GM21619 (cell line): ENCODE results near the gene SPINK5.

Experiments used
- ATAC-seq: cut with Tn5 transposase; IDR thresholded peaks from one replicate; pipeline ENCODE4 v1.9.1; 2021; ENCODE audit not compliant: unreplicated experiment

SPINK5 gene

DNA sequence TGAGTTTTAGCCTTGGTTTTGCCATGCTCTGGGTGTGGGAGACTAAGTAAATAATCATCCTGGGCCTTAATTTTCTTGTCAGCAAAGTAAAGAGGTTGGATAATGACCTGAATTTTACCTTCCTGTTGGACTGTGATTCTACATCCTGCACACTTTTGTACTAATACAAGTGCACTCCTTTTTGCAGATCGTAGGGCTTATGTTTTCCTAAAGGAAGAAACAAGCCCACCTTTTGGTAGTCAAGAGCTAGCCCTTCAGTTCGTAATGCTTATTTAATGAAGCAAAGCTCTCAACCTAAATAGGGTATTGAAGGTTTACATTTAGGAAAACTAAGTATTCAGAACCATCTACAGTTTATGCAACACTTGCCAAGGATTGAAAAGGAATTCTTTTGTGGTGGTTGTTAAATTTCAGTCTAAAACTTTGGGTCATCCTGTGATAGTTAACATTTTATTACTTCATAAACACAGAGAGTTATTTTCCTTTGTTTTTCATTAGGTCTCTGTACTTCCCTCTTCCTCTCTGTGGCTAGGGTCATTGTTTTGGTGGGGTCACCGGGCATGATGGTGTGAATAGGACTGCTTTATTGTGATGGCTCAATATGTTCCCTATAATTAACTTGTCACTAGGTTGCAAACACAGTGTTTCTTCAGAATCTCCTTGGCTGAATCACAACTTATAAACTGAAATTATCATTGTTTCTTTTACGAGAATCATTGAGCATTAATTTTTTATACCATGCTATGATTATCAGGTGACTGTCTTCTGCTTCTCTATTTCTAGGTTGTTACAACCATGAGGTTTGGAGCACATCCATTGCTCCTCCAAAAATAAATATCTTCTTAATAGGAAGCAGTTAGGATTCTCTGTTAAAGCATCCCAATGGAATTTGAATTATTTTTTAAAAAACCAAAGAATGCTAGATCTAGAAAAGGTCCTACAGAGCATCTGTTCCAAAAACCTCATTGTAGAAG lies 28.5 kb downstream of the SPINK5 start:
- ATAC-seq: no peak

DNA sequence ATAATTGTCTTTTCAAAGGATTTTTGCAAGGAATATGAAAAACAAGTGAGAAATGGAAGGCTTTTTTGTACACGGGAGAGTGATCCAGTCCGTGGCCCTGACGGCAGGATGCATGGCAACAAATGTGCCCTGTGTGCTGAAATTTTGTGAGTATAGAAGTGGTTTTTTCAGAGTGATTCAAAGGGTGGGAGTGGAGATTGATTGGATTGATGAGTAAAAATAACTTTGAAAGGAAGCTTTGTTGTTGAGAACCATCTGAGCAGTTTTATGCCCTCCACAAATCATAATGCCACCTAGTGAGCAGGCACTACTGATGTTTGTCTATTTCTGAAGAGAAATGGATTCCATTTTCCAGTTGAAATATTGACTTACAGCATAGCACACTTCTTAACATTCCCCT lies 30.6 kb downstream of the SPINK5 start:
- ATAC-seq: no peak

GRCh38 chr5:148104226-148104625 lies 40.4 kb downstream of the SPINK5 start:
- no peak for ATAC-seq

DNA sequence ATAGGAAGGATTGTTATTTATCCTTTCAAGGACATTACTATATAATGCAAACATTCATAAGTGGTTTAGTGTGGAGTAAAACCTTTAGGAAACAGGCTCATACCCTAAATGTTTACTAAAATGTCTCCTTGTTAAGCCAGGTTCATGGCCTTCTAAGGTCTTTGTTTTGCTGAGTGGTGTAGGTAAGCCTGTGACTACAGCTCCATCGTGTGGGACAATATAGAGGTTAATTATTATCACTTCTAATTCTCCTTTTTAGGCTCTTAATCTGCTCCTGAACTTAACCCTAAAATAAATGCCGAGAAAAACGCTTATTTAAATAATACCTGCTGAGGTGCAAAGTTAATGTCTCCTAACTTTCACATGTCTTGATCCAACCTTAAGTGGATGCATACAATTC lies 43.8 kb downstream of the SPINK5 start:
- no peak for ATAC-seq

DNA sequence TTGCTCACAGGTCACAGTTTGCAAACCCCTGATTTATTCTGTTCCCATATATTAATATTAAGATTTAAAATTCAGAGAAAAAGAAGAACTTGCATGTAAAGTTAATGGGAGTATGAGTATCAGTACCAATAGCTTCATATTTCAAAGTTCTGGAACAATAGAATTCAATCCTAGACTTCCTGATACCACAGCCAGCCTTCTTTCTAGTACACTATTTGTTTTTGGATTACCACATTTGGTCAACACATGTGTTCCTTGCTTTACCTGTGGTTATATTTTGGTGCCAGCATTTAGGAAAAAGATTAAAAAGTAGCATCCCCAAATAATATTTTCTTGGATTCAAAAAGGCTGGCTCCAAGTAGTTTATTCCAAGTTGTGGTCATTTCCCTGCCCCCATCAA lies 49.5 kb downstream of the SPINK5 start:
- ATAC-seq: no peak

DNA sequence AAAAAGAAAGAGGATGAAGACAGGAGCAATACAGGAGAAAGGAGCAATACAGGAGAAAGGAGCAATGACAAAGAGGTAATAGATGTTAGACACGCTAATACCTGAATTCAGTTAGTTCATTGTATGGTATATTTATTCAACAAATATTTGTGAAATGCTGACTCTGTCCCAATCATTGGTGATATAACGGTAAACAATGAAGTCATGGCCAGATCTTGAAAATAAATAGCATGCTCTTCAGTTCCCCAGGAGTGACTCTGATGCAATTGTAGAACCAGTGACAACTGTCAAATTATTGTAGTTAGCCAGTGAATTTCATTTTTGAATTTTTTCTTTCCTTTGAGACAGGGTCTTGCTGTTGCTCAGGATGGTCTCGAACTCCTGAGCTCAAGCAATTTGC lies 56.5 kb downstream of the SPINK5 start:
- no peak for ATAC-seq

- ATAC-seq: no peak
Measured at GRCh38 chr5:148125641-148126040, 61.9 kb downstream of the SPINK5 start.

DNA sequence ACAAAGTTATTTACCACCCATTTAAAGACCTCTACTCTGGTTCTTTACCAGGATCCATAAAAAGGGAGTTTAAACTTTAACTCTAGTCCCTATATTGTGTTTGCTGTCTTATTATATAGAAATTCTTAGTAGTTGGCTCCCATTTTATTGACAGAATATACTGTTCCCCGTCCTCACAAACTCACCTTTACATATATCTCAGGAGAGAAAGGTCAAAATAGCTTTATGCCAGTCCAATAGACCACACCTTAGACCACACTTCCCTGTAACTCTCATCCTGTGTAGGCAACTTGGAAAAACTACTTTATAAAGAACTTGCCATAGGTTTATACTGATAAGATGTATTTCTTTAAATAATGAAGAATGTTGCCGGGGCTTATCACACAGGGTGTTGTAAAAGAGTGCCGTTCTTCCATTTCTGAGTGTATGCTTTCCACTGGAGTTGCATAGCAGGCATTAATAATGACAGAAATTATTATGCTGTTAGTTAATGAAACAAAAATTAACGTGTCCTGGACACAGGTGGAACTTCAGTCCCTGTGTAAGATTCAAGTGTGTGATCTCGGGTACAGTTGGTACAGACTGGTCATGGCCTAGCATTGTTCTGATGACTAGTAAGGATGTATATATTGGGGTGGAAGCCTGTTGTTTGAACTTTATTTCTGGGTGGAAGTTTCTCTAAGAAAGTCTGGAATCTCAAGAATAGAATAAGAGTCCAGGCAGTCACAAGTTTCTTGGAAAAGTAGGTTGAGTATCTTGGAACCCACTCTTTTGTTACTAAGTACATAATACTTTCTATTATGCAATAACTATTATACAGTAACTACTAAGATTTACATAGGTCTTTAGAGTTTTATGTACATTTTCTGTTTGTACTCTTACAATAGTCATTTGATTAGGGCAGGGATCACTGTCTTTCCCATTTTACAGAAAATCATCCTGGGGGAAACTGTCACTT lies 71.6 kb downstream of the SPINK5 start:
- ATAC-seq: no peak

- no peak for ATAC-seq
Measured at GRCh38 chr5:148140846-148141245, 77.1 kb downstream of the SPINK5 start.

- no peak for ATAC-seq
Measured at GRCh38 chr5:148141645-148142044, 77.9 kb downstream of the SPINK5 start.

- ATAC-seq: no peak
Measured at GRCh38 chr5:148145916-148146315, 82.1 kb downstream of the SPINK5 start.

- ATAC-seq: no peak
Measured at GRCh38 chr5:148146487-148146886, 82.7 kb downstream of the SPINK5 start.

- no peak for ATAC-seq
Measured at GRCh38 chr5:148147415-148147814, 83.6 kb downstream of the SPINK5 start.

- ATAC-seq: no peak
Measured at GRCh38 chr5:148151872-148152271, 88.1 kb downstream of the SPINK5 start.

DNA sequence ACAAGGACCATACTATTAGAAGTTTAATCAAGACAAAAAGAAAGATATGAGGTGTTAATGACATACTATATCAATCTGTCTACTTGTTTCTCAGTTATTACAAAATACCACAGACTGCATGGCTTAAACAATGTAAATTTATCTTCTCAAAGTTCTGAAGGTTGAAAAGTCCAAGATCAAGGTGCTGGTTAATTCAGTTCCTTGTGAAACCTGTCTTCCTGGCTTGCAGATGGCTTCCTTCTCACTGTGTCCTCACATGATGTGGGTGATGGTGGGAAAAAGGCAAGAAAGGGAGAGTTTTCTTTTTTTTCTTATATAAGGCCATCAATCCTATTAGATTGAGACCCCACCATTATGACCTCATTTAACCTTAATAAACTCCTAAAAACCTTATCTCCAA lies 89.0 kb downstream of the SPINK5 start:
- no peak for ATAC-seq

DNA sequence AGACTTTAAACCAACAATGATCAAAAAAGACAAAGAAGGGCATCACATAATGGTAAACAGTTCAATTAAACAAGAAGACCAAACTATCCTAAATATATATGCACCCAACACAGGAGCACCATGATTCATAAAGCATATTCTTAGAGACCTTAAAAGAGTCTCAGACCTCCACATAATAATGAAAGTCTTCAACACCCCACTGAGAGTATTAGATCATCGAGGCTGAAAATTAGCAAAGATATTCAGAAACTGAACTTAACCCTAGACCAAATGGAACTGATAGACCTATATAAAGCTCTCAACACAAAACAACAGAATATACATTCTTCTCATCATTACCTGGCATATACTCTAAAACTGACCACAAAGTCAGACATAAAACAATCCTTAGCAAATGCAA lies 92.8 kb downstream of the SPINK5 start:
- no peak for ATAC-seq

DNA sequence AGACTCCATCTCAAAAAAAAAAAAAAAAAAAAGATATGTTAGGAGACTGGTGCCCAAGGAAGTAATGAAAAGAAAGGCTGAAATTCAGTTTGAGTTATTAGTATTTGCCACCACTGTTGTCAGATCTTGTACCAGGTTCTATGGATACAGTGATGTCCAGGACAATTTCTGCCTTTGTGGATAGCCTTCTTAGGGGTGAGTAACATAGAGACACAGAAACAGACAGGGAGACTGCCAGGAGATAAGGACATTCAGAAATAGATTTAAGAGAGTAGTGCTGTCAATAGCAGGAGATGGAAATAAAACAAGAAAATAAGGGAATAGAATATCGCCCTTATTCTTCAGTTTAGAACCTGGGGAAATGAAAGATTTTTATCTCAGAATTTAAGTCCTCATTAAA lies 98.3 kb downstream of the SPINK5 start:
- no peak for ATAC-seq

GRCh38 chr5:148163345-148163744 lies 99.6 kb downstream of the SPINK5 start:
- ATAC-seq: no peak

- ATAC-seq: no peak
Measured at GRCh38 chr5:148166550-148167283, 102.9 kb downstream of the SPINK5 start.

GRCh38 chr5:148168246-148168645 lies 104.5 kb downstream of the SPINK5 start, which contains the start of gene SPINK14:
Gene SPINK14 (plus strand): TSS chr5:148168546. CDS start chr5:148169733, 1,187 bp downstream.
- ATAC-seq: no peak

DNA sequence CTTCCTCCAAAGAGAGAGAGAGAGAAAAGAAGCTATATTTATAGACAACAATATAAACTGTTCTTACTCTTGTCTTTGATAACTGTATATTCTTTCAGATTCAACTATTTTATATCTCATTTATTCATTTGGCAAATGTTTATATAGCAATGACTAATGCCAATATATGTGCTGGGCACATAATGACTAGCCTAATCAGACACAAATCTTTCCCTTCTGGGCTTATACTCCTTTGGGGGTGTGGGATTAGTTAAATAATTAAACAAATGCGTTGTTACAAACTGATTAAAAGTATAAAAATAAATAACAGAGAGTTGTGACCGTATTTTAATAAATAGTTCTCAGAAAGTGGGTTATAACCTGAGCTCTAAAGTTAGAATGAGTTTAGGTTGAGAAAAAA lies 108.6 kb downstream of the SPINK5 start:
- ATAC-seq: no peak
